HepG2 (cell line): Measurements from ENCODE around the gene FKBP1A. TPM values are rescaled to one million over a fixed set of nuclear protein-coding genes. Genes with fewer than 3 reads are reported as not detected.

Experiments
- KDM6A ChIP-seq: IDR thresholded peaks from 2 replicates; pipeline ENCODE4 v1.6.1; 2016; ENCODE audit warnings: low read depth
- POLR2AphosphoS2 ChIP-seq: IDR thresholded peaks from 2 replicates; pipeline ENCODE4 v1.6.1; 2011; ENCODE audit warnings: low read depth, low read length, improper control_type of control experiment
- TOPORS ChIP-seq: sonication (generic); formaldehyde crosslinking; IDR thresholded peaks from 2 replicates; pipeline ENCODE4 v1.8.0; 2023; ENCODE audit warnings: mild to moderate bottlenecking, missing genetic modification reagents
- TSC22D2 ChIP-seq: sonication (generic); formaldehyde crosslinking; IDR thresholded peaks from 2 replicates; pipeline ENCODE4 v1.5.1; 2020; ENCODE audit warnings: missing genetic modification reagents, mild to moderate bottlenecking, borderline replicate concordance
- polyA plus RNA-seq, 8 experiments: library from polyadenylated mRNA; depleted of rRNA in 3 of 8; stranded (reverse) in 7 of 8; unstranded in 1 of 8; fragments of >200 nt; fragmentation: Illumina TruSeq in 4 of 8; extraction: Trizol in 4 of 8; gene quantifications; 2 replicates each; pipeline versions ENCODE4 v1.2.1 to v1.2.3, GENCODE V29; 2011 to 2016; ENCODE audit warnings: low read depth in 4 of 8, missing spikeins in 1 of 8, mixed read lengths in 1 of 8; ENCODE audit not compliant: insufficient read depth in 1 of 8
- total RNA-seq, 5 experiments: library from RNA; depleted of rRNA; stranded (reverse); fragments of >200 nt; fragmentation: Illumina TruSeq; extraction: Trizol; gene quantifications; 2 replicates each; pipeline ENCODE4 v1.2.3, GENCODE V29; 2016; ENCODE audit warnings: low read depth in 1 of 5
- TF ChIP-seq, protein P1 (sequence below): sonication (generic); formaldehyde crosslinking; IDR thresholded peaks from 2 replicates; pipeline ENCODE4 v1.4.0; 2020; ENCODE audit warnings: mild to moderate bottlenecking, missing genetic modification reagents
- TF ChIP-seq, protein P2 (sequence below): sonication (generic); formaldehyde crosslinking; IDR thresholded peaks from 2 replicates; pipeline ENCODE4 v1.4.0; 2020; ENCODE audit warnings: missing genetic modification reagents
- TF ChIP-seq, protein P3 (sequence below), 2 experiments: sonication (generic) in 1 of 2; formaldehyde crosslinking in 1 of 2; IDR thresholded peaks; 2 replicates each; pipeline versions ENCODE4 v1.4.0 to v1.6.1; 2018 to 2020; ENCODE audit warnings: missing genetic modification reagents in 2 of 2, borderline replicate concordance in 1 of 2, low read depth in 1 of 2, mild to moderate bottlenecking in 1 of 2, missing biosample characterization in 1 of 2

Gene FKBP1A
- total and polyA plus RNA-seq, 2 of the 13 experiments (the other 11 are each of a cell fraction or from before 2014, with no cell fraction given) = 119 to 468 TPM

DNA sequence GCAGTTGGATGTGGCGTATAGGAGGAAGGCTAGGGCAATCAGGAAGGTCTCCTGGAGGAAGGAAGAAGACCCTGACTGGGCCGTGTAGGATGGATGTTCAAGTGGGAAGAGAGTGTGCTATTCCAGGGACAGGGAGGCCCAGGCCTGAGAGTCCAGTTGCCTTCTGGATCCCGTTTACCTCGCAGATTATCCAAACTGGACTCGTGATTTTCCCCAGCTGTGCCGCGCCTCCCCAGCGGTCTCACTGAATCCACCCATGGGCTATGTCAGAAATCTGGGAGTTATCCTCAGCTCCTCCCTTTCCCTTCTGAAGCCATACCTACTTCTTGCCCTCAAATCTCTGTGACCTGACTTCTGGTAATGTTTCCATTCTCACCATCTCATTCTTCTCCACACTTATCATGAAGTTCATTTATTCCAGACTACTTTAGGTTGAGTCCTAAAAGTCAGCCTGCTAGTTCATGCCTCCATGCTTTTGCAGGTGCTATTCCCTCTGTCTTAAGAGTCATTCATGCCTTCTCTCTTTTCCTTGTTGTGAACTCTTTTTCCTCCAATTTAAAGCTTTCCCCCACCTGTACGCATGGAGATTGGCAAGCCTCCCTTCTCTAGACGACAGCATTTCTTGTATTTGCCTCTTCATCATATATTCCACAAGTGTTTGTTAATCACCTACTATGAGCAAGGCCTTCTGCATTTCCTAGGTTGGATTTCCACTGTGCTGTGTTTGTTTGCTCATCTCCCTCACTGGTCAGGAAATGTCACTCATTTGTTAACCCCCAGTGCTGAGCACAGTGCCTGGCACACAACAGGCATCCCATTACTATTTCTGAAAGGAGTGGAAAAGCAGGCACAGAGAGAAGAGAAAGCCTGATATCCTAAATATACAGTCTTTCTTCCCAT lies 66.6 kb downstream of the FKBP1A start (continued):
- TF ChIP-seq, protein P1, sequence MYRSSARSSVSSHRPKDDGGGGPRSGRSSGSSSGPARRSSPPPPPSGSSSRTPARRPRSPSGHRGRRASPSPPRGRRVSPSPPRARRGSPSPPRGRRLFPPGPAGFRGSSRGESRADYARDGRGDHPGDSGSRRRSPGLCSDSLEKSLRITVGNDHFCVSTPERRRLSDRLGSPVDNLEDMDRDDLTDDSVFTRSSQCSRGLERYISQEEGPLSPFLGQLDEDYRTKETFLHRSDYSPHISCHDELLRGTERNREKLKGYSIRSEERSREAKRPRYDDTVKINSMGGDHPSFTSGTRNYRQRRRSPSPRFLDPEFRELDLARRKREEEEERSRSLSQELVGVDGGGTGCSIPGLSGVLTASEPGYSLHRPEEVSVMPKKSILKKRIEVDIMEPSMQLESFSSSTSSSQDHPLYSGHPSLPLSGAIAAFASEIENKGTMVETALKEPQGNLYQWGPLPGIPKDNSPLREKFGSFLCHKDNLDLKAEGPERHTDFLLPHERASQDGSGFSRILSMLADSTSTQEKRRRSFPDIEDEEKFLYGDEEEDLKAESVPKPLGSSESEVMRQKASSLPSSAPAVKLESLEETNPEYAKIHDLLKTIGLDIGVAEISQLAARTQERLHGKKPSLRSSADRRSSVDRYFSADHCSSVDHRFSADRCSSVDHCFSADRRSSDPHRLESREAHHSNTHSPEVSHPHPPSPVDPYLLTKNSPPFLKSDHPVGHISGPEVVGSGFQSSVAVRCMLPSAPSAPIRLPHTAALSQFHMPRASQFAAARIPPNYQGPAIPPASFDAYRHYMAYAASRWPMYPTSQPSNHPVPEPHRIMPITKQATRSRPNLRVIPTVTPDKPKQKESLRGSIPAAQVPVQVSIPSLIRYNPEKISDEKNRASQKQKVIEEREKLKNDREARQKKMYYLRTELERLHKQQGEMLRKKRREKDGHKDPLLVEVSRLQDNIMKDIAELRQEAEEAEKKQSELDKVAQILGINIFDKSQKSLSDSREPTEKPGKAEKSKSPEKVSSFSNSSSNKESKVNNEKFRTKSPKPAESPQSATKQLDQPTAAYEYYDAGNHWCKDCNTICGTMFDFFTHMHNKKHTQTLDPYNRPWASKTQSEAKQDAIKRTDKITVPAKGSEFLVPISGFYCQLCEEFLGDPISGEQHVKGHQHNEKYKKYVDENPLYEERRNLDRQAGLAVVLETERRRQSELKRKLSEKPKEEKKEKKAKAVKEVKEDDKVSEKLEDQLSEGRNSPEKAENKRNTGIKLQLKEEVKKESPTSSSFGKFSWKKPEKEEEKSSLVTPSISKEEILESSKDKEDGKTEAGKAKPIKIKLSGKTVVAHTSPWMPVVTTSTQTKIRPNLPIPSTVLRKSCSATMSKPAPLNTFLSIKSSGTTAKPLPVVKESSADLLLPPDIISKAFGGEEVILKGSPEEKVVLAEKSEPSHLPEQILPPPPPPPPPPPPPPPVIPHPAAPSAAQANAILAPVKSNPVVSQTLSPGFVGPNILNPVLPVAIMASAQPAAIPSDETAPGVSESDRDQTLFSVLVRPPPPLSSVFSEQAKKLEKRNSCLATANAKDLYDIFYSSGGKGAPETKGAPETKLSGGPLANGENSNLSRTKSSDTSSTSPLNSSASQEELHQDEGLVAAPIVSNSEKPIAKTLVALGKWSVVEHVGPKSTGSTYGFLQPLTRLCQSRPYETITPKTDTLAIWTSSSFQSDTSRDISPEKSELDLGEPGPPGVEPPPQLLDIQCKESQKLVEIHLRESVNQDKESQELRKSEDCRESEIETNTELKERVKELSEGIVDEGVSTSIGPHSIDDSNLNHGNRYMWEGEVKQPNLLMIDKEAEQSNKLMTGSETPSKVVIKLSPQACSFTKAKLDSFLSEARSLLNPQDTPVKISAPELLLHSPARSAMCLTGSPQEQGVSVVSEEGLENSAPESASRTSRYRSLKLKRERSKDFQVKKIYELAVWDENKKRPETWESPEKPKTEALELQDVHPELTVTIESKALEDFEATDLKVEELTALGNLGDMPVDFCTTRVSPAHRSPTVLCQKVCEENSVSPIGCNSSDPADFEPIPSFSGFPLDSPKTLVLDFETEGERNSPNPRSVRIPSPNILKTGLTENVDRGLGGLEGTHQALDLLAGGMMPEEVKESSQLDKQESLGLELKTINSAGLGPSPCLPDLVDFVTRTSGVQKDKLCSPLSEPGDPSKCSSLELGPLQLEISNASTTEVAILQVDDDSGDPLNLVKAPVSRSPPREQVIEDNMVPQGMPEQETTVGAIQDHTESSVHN = 0 out of 2 replicates have a peak, but pooled peaks have one; percentile 35
- TF ChIP-seq KDM6A (no peak), TOPORS (CRISPR knock-in tag) (0 out of 2 replicates have a peak, but pooled peaks have one; percentile 39), TSC22D2 (CRISPR knock-in tag) (0 out of 2 replicates have a peak, but pooled peaks have one; percentile 12), POLR2AphosphoS2 (0 out of 2 replicates have a peak, but pooled peaks have one; percentile 7)
- TF ChIP-seq, protein P2, sequence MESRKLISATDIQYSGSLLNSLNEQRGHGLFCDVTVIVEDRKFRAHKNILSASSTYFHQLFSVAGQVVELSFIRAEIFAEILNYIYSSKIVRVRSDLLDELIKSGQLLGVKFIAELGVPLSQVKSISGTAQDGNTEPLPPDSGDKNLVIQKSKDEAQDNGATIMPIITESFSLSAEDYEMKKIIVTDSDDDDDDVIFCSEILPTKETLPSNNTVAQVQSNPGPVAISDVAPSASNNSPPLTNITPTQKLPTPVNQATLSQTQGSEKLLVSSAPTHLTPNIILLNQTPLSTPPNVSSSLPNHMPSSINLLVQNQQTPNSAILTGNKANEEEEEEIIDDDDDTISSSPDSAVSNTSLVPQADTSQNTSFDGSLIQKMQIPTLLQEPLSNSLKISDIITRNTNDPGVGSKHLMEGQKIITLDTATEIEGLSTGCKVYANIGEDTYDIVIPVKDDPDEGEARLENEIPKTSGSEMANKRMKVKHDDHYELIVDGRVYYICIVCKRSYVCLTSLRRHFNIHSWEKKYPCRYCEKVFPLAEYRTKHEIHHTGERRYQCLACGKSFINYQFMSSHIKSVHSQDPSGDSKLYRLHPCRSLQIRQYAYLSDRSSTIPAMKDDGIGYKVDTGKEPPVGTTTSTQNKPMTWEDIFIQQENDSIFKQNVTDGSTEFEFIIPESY (CRISPR knock-in tag) = peak; percentile 33; the same call in 1 of the 2 replicates
- TF ChIP-seq, protein P3, sequence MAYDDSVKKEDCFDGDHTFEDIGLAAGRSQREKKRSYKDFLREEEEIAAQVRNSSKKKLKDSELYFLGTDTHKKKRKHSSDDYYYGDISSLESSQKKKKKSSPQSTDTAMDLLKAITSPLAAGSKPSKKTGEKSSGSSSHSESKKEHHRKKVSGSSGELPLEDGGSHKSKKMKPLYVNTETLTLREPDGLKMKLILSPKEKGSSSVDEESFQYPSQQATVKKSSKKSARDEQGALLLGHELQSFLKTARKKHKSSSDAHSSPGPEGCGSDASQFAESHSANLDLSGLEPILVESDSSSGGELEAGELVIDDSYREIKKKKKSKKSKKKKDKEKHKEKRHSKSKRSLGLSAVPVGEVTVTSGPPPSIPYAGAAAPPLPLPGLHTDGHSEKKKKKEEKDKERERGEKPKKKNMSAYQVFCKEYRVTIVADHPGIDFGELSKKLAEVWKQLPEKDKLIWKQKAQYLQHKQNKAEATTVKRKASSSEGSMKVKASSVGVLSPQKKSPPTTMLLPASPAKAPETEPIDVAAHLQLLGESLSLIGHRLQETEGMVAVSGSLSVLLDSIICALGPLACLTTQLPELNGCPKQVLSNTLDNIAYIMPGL (CRISPR knock-in tag; IDR thresholded peaks at IDR 0.05; ENCODE audit: borderline replicate concordance in 1 of 2, low read depth in 1 of 2) = no peak; a peak in 1 of 4 replicates
